ENCODE measurements around the gene ZSWIM6.

The ZSWIM6 gene

DNA sequence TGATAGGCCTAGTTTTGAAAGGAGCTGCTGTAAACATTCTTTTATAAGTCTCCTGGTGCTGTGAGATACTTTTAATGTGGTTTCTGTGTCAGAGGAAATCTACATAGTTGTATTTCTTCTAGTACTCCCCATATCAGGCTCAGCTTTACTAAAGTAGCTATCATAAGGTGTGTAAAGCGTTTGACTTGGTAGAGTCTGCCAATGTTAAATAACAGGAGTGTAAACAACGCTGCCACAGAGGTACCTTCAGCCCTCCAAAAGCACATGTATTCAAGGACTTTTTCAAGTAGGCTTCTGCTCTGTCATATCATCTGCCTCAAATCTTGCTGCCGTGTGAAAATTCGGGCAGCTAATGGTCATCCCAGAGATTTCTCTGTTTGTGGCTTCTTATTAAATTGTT lies 142.7 kb downstream of the ZSWIM6 start:
- TF ChIP-seq CTCF (IDR thresholded peaks at IDR 0.05; ENCODE audit: extremely low read depth, missing control alignments) = no peak
- DNase-seq (ENCODE audit: low spot score) = no peak

DNA sequence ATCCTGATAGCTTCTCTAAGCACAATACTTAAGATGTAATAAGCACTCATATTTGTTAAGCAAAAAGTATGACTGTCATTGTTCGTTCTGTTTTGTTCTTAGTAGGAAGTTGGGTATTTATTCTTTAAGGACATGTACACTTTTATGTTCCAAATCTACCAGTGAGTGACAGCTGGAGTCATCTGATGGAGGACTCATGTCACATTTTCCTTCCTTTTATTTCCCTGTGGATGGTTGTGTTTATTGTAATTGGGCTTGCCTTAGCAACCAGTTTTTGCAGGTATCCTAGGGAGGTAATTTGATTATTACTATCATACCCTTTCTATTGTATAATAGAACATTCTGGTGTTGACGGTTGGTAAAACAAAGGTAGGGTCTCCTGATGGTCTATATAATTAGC lies 145.7 kb downstream of the ZSWIM6 start:
- no peak for TF ChIP-seq CTCF (IDR thresholded peaks at IDR 0.05; ENCODE audit: extremely low read depth, missing control alignments)
- no peak for DNase-seq (ENCODE audit: low spot score)

DNA sequence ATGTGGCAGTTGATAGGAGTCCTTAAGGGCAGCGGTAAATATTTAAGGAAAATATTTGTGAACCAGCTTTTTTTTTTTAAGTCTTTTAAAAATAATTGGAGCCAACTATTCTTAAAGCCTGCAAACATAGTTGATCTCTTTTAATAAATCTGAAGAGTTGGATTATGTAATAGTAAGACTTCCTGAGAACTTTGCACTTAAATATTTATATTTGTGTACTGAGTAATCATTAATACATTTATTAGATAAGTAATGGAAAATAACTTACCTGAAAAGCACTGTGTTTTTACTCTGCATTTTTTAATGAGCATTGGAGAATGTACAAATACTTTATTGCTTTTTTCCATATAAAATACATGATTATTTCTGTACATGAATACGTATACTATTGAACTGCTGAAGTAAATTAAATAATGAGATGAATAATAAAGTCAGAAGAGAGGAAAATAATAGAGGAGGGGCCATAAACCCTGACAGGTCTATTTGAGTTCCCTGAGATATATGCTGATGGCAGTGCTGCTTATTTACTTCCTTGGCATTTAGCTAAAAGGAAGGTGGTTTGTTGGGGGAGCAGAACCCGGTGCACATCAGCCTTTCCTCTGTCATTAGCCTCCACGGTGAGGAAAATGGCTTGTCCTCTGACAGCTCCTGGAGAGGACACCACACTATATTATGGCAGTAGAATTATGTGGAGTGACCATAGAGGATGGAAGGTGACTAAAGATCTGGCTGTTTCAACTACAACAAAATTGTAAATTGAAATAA lies 148.0 kb downstream of the ZSWIM6 start:
- no peak for TF ChIP-seq CTCF (IDR thresholded peaks at IDR 0.05; ENCODE audit: extremely low read depth, missing control alignments)
- DNase-seq (ENCODE audit: low spot score) = no peak

DNA sequence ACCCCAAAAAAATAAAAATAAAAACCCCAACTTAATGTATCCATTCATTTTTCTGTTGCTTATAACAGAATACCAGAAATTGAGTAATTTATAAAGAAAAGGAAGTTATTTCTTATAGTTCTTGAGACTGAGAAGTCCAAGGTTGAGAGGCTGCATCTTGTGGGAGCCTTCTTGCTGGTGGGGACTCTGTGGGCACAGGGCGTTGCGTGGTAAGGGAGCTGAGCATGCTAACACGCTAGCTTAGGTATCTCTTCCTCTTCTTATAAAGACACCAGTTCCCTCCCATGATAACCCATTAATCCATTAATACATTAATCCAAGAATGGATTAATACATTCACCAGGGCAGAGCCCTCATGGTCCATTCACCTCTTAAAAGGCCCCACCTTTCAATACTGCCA lies 150.9 kb downstream of the ZSWIM6 start:
- no peak for DNase-seq (ENCODE audit: low spot score)
- no peak for TF ChIP-seq CTCF (IDR thresholded peaks at IDR 0.05; ENCODE audit: extremely low read depth, missing control alignments)

GRCh38 chr5:61486476-61486875 lies 154.4 kb downstream of the ZSWIM6 start:
- no peak for TF ChIP-seq CTCF (IDR thresholded peaks at IDR 0.05; ENCODE audit: extremely low read depth, missing control alignments)
- no peak for DNase-seq (ENCODE audit: low spot score)

DNA sequence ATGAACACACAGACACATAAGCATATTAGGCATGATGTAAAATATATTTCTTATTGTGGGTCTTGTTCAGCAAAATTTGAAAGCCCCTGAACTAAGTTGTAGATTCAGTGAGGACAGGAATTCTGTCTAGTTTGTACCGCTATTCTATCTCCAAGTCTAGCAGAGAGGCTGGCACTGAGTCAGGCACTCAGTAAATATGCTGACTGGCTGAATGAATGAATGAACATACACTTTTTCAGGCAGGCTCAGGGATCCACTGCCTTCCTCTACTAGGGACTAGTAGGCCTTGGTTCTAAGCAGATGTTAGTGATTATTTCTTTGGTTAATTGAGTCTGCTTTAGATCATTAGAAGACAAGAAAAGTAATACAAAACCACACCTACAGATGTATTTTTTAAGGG lies 157.5 kb downstream of the ZSWIM6 start:
- no peak for DNase-seq (ENCODE audit: low spot score)
- no peak for TF ChIP-seq CTCF (IDR thresholded peaks at IDR 0.05; ENCODE audit: extremely low read depth, missing control alignments)

GRCh38 chr5:61491861-61492260 lies 159.8 kb downstream of the ZSWIM6 start:
- no peak for TF ChIP-seq CTCF (IDR thresholded peaks at IDR 0.05; ENCODE audit: extremely low read depth, missing control alignments)
- no peak for DNase-seq (ENCODE audit: low spot score)
